CD4-positive, alpha-beta T cell (primary cell): ENCODE measurements around the gene GLI2. TPM values are rescaled to one million over a fixed set of nuclear protein-coding genes. Genes with fewer than 3 reads are reported as not detected.

Experiments
- ATAC-seq: fragments of 200-7000 bp; cut with Tn5 transposase; one replicate; pipeline ENCODE4 v1.10.0; 2022; ENCODE audit warnings: mild to moderate bottlenecking; ENCODE audit not compliant: poor library complexity
- CTCF ChIA-PET: fragments of 350-600 bp; sonication (Branson Sonifier 250); formaldehyde crosslinking; loops from one replicate; lab custom pipeline; 2021; ENCODE audit warnings: antibody characterized with exemption, inconsistent platforms; lab: Charles Lee
- POLR2A ChIA-PET: fragments of 350-600 bp; sonication (Branson Sonifier 250); formaldehyde crosslinking; loops from one replicate; lab custom pipeline; 2021; ENCODE audit warnings: antibody characterized with exemption, inconsistent platforms; lab: Charles Lee
- DNase-seq, 14 experiments: peaks; one replicate each; pipeline ENCODE4 v3.0.0-alpha.2; 2013 to 2020; ENCODE audit warnings: mixed read lengths in 2 of 14
- H3K27ac ChIP-seq, 2 donors: one replicate each; pipeline versions ENCODE4 v1.5.1 to v1.7.0; 2013; ENCODE audit warnings: low read length in 2 of 2, low read depth in 1 of 2, mild to moderate bottlenecking in 1 of 2
- H3K27me3 ChIP-seq, 2 experiments: 1 replicate in 1 of 2; 2 replicates in 1 of 2; pipeline versions ENCODE4 v1.6.1 to v1.7.0; 2013; ENCODE audit warnings: low read length in 2 of 2, control low read depth in 1 of 2, mild to moderate bottlenecking in 1 of 2, moderate library complexity in 1 of 2; ENCODE audit not compliant: insufficient read depth in 2 of 2, control insufficient read depth in 1 of 2
- H3K36me3 ChIP-seq: one replicate; pipeline ENCODE4 v1.6.1; 2013; ENCODE audit warnings: low read length, control low read depth; ENCODE audit not compliant: insufficient read depth
- H3K4me1 ChIP-seq: one replicate; pipeline ENCODE4 v1.6.1; 2013; ENCODE audit warnings: low read length, control low read depth; ENCODE audit not compliant: insufficient read depth
- H3K4me3 ChIP-seq: one replicate; pipeline ENCODE4 v1.5.1; 2013; ENCODE audit warnings: mild to moderate bottlenecking, low read length, moderate library complexity
- H3K9me3 ChIP-seq, 2 experiments: 1 replicate in 1 of 2; 2 replicates in 1 of 2; pipeline versions ENCODE4 v1.6.1 to v1.7.0; 2013; ENCODE audit warnings: low read length in 2 of 2, mild to moderate bottlenecking in 2 of 2, control low read depth in 1 of 2, moderate library complexity in 1 of 2; ENCODE audit not compliant: control insufficient read depth in 1 of 2, insufficient read depth in 1 of 2
- H3K27ac Mint-ChIP-seq: one replicate; pipeline ENCODE4 v1.8.0; 2020; ENCODE audit warnings: mixed read lengths
- H3K27me3 Mint-ChIP-seq: one replicate; pipeline ENCODE4 v1.8.0; 2021; ENCODE audit warnings: mixed read lengths
- H3K36me3 Mint-ChIP-seq: one replicate; pipeline ENCODE4 v1.8.0; 2021; ENCODE audit warnings: low read depth, mixed read lengths
- H3K4me1 Mint-ChIP-seq: one replicate; pipeline ENCODE4 v1.8.0; 2021; ENCODE audit warnings: low read depth, mixed read lengths
- H3K4me3 Mint-ChIP-seq: one replicate; pipeline ENCODE4 v1.8.0; 2020; ENCODE audit warnings: mild to moderate bottlenecking, mixed read lengths
- H3K9me3 Mint-ChIP-seq: one replicate; pipeline ENCODE4 v1.8.0; 2020; ENCODE audit warnings: mixed read lengths
- CTCF ChIP-seq: fragments of 200-600 bp; IDR thresholded peaks from one replicate; pipeline ENCODE4 v1.8.0; 2022; ENCODE audit warnings: antibody characterized with exemption, mild to moderate bottlenecking
- intact Hi-C, 2 experiments: fragments of 100-400 bp; cut with DNase I in 1 of 2; cut with micrococcal nuclease in 1 of 2; formaldehyde crosslinking; loops; one replicate each; pipeline versions ENCODE4 v1.15.1 to v1.9.0; 2023 to 2025; cut with DNase I, micrococcal nuclease
- total RNA-seq, 174 experiments: library from RNA in 2 of 174; stranded (reverse) in 2 of 174; gene quantifications; one replicate each; pipeline ENCODE4 v1.2.3 and lab custom pipeline; 2021 to 2026

The GLI2 gene
- total RNA-seq, 2 experiments from 2014 or later, result not detected

GRCh38 chr2:120740765-120741524 is 5.3 kb downstream of the GLI2 start:
- H3K4me3 ChIP-seq, result no peak overlapping the region
- H3K36me3 ChIP-seq, result no peaks in the 10 kb centered on the region
- H3K36me3 Mint-ChIP-seq, result no peaks in the 10 kb centered on the region
- intact Hi-C loops, result no loop called here
- no peak overlapping the region for H3K27ac ChIP-seq
- H3K4me3 Mint-ChIP-seq, result no peak overlapping the region
- H3K27me3 Mint-ChIP-seq, result peaks cover 85% of the 10 kb centered on the region
- POLR2A ChIA-PET, result no interaction called here
- peaks cover 0 to 18% of the 10 kb centered on the region in 2 experiments for H3K9me3 ChIP-seq
- ATAC-seq (no peak), DNase-seq (no peak)
- no peaks in the 10 kb centered on the region for H3K4me1 Mint-ChIP-seq
- H3K27me3 ChIP-seq, result peaks cover 49 to 66% of the 10 kb centered on the region in 2 experiments
- CTCF ChIA-PET, result no interaction called here
- H3K27ac Mint-ChIP-seq, result no peak overlapping the region
- no peaks in the 10 kb centered on the region for H3K9me3 Mint-ChIP-seq
- peaks cover 2% of the 10 kb centered on the region for H3K4me1 ChIP-seq
- no peak for TF ChIP-seq CTCF

GRCh38 chr2:120741571-120742561 is 6.2 kb downstream of the GLI2 start:
- H3K27ac Mint-ChIP-seq, result no peak overlapping the region
- intact Hi-C loops, result no loop called here
- Histone ChIP-seq H3K36me3 (no peaks in the 10 kb centered on the region), H3K4me1 (no peaks in the 10 kb centered on the region), H3K27ac (no peak overlapping the region), H3K9me3 (peaks cover 0 to 11% of the 10 kb centered on the region in 2 experiments), H3K4me3 (no peak overlapping the region), H3K27me3 (peaks cover 41 to 58% of the 10 kb centered on the region in 2 experiments)
- H3K4me1 Mint-ChIP-seq, result no peaks in the 10 kb centered on the region
- TF ChIP-seq CTCF, result no peak
- H3K27me3 Mint-ChIP-seq, result peaks cover 79% of the 10 kb centered on the region
- H3K4me3 Mint-ChIP-seq, result no peak overlapping the region
- no peak for ATAC-seq
- no peaks in the 10 kb centered on the region for H3K36me3 Mint-ChIP-seq
- CTCF ChIA-PET, result no interaction called here
- DNase-seq, result no peak
- POLR2A ChIA-PET, result no interaction called here
- no peaks in the 10 kb centered on the region for H3K9me3 Mint-ChIP-seq

- Mint-ChIP-seq H3K36me3 (no peaks in the 10 kb centered on the region), H3K27me3 (peaks cover 61% of the 10 kb centered on the region), H3K27ac (no peak overlapping the region), H3K4me3 (no peak overlapping the region), H3K4me1 (no peaks in the 10 kb centered on the region), H3K9me3 (no peaks in the 10 kb centered on the region)
- no peak for DNase-seq
- H3K36me3 ChIP-seq, result no peaks in the 10 kb centered on the region
- H3K4me1 ChIP-seq, result no peaks in the 10 kb centered on the region
- ATAC-seq, result no peak
- CTCF ChIA-PET, result no interaction called here
- TF ChIP-seq CTCF, result no peak
- H3K27ac ChIP-seq, result no peak overlapping the region
- peaks cover 0 to 6% of the 10 kb centered on the region in 2 experiments for H3K9me3 ChIP-seq
- H3K27me3 ChIP-seq, result peaks cover 26 to 40% of the 10 kb centered on the region in 2 experiments
- intact Hi-C loops, result no loop called here
- H3K4me3 ChIP-seq, result no peak overlapping the region
- POLR2A ChIA-PET, result no interaction called here
Measured at GRCh38 chr2:120743657-120744056, 8.0 kb downstream of the GLI2 start.
